B cell (primary cell): ENCODE results near the gene ATP11A. TPM values are rescaled to one million over a fixed set of nuclear protein-coding genes. Genes with fewer than 3 reads are reported as not detected.

ENCODE experiments used
- ATAC-seq: fragments of 200-7000 bp; cut with Tn5 transposase; one replicate; pipeline ENCODE4 v1.10.0; 2021; ENCODE audit warnings: low read depth, mild to moderate bottlenecking, moderate number of reproducible peaks, moderate library complexity
- CTCF ChIA-PET: fragments of 350-600 bp; sonication (Branson Sonifier 250); formaldehyde crosslinking; loops from one replicate; lab custom pipeline; 2021; ENCODE audit warnings: antibody characterized with exemption, inconsistent platforms; lab: Charles Lee
- POLR2A ChIA-PET: fragments of 350-600 bp; sonication (Branson Sonifier 250); formaldehyde crosslinking; loops from one replicate; lab custom pipeline; 2021; ENCODE audit warnings: antibody characterized with exemption; lab: Charles Lee
- DNase-seq: peaks from one replicate; pipeline ENCODE4 v3.0.0; 2013
- H2AFZ ChIP-seq: 2 replicates; pipeline ENCODE4 v1.6.1; 2012; ENCODE audit warnings: mild to moderate bottlenecking, low read depth, low read length; ENCODE audit not compliant: insufficient read depth, poor library complexity, severe bottlenecking
- H3K27ac ChIP-seq, 2 donors: 1 replicate in 1 of 2; 2 replicates in 1 of 2; pipeline ENCODE4 v1.5.1; 2012 to 2013; ENCODE audit warnings: low read length in 2 of 2, mild to moderate bottlenecking in 2 of 2, moderate library complexity in 1 of 2
- H3K27me3 ChIP-seq, 4 experiments: fragments of 200-600 bp in 1 of 4; sonication (generic) in 1 of 4; replicated peaks in 1 of 4; 1 replicate in 2 of 4; 2 replicates in 2 of 4; pipeline versions ENCODE4 v1.6.1 to v1.7.0; 2013 to 2016; ENCODE audit warnings: low read length in 3 of 4, mild to moderate bottlenecking in 2 of 4, mixed read lengths in 1 of 4, moderate library complexity in 1 of 4; ENCODE audit not compliant: insufficient read depth in 4 of 4, control insufficient read depth in 3 of 4; ENCODE audit errors: control extremely low read depth in 1 of 4
- H3K36me3 ChIP-seq, 2 experiments: replicated peaks in 1 of 2; 1 replicate in 1 of 2; 2 replicates in 1 of 2; pipeline versions ENCODE4 v1.6.1 to v1.7.1; 2013; ENCODE audit warnings: low read length in 1 of 2; ENCODE audit not compliant: insufficient read depth in 2 of 2, control insufficient read depth in 1 of 2; ENCODE audit errors: control extremely low read depth in 1 of 2, extremely low read depth in 1 of 2
- H3K4me1 ChIP-seq, 2 donors: fragments of 200-600 bp in 1 of 2; sonication (generic) in 1 of 2; 1 replicate in 1 of 2; 2 replicates in 1 of 2; pipeline versions ENCODE4 v1.5.1 to v1.6.1; 2013 to 2017; ENCODE audit warnings: low read length in 2 of 2; ENCODE audit not compliant: control insufficient read depth in 2 of 2, insufficient read depth in 2 of 2
- H3K4me2 ChIP-seq: replicated peaks from 2 replicates; pipeline ENCODE3; 2012; ENCODE audit warnings: mild to moderate bottlenecking, low read depth, low read length; ENCODE audit not compliant: poor library complexity, severe bottlenecking
- H3K4me3 ChIP-seq, 5 experiments: fragments of 200-600 bp in 1 of 5; sonication (generic) in 1 of 5; 1 replicate in 3 of 5; 2 replicates in 2 of 5; pipeline versions ENCODE4 v1.5.1 to v1.7.0; 2011 to 2016; ENCODE audit warnings: low read length in 4 of 5, mild to moderate bottlenecking in 4 of 5, low read depth in 2 of 5, control low read depth in 1 of 5, moderate library complexity in 1 of 5; ENCODE audit not compliant: insufficient read depth in 1 of 5; ENCODE audit errors: control extremely low read depth in 1 of 5, extremely low read depth in 1 of 5
- H3K79me2 ChIP-seq: fragments of 200-600 bp; sonication (generic); one replicate; pipeline ENCODE4 v1.6.0; 2016; ENCODE audit warnings: low read length; ENCODE audit not compliant: control insufficient read depth, insufficient read depth
- H3K9ac ChIP-seq: fragments of 200-600 bp; sonication (generic); 2 replicates; pipeline ENCODE4 v1.6.1; 2017; ENCODE audit warnings: mild to moderate bottlenecking, low read length, moderate library complexity
- H3K9me3 ChIP-seq, 3 donors: one replicate each; pipeline versions ENCODE4 v1.6.1 to v1.7.1; 2013; ENCODE audit warnings: low read length in 2 of 3; ENCODE audit not compliant: control insufficient read depth in 2 of 3, insufficient read depth in 1 of 3; ENCODE audit errors: control extremely low read depth in 1 of 3
- H4K20me1 ChIP-seq: 2 replicates; pipeline ENCODE4 v1.6.0; 2012; ENCODE audit warnings: mild to moderate bottlenecking, low read length; ENCODE audit not compliant: insufficient read depth, control insufficient read depth, poor library complexity, severe bottlenecking
- H3K27ac Mint-ChIP-seq: one replicate; pipeline ENCODE4 v1.8.0; 2021; ENCODE audit warnings: mixed read lengths
- H3K27me3 Mint-ChIP-seq: one replicate; pipeline ENCODE4 v1.8.0; 2021; ENCODE audit warnings: mixed read lengths
- H3K4me1 Mint-ChIP-seq: one replicate; pipeline ENCODE4 v1.8.0; 2021; ENCODE audit warnings: mixed read lengths
- H3K4me3 Mint-ChIP-seq: one replicate; pipeline ENCODE4 v1.8.0; 2021; ENCODE audit warnings: mixed read lengths
- H3K9me3 Mint-ChIP-seq: one replicate; pipeline ENCODE4 v1.8.0; 2022; ENCODE audit warnings: mixed read lengths; ENCODE audit not compliant: insufficient read depth
- EZH2 ChIP-seq: IDR thresholded peaks from 2 replicates; pipeline ENCODE4 v1.6.1; 2012; ENCODE audit warnings: borderline replicate concordance, low read depth, mild to moderate bottlenecking, moderate library complexity, low read length; ENCODE audit not compliant: insufficient read depth, poor library complexity, severe bottlenecking
- WGBS: methylation state at CpG from one replicate; pipeline ENCODE4 v1.1.5; 2013; ENCODE audit warnings: missing lambda C conversion rate; ENCODE audit not compliant: insufficient coverage; 5-methylcytosine and 5-hydroxymethylcytosine counted together
- intact Hi-C: fragments of 100-400 bp; cut with micrococcal nuclease; formaldehyde crosslinking; loops from one replicate; pipeline ENCODE4 v1.10.0; 2022
- polyA plus RNA-seq: library from polyadenylated mRNA; depleted of rRNA; stranded (reverse); fragments of >200 nt; gene quantifications from 2 replicates; pipeline ENCODE4 v1.2.3, GENCODE V29; 2012
- total RNA-seq, 2 donors: library from RNA; stranded (reverse); fragments of 120-200 nt in 1 of 2; gene quantifications; 1 replicate in 1 of 2; 2 replicates in 1 of 2; pipeline versions ENCODE4 v1.2.3 to v1.2.4, GENCODE V29; 2013 to 2022
- TF ChIP-seq, protein P1 (sequence below): fragments of 200-600 bp; IDR thresholded peaks from one replicate; pipeline ENCODE4 v1.8.0; 2022; ENCODE audit warnings: antibody characterized with exemption, mild to moderate bottlenecking

ATP11A gene
- total and polyA plus RNA-seq, 2 donors (not counting 1 experiment from before 2014, with no cell fraction given): 36.9 to 60.3 TPM

DNA sequence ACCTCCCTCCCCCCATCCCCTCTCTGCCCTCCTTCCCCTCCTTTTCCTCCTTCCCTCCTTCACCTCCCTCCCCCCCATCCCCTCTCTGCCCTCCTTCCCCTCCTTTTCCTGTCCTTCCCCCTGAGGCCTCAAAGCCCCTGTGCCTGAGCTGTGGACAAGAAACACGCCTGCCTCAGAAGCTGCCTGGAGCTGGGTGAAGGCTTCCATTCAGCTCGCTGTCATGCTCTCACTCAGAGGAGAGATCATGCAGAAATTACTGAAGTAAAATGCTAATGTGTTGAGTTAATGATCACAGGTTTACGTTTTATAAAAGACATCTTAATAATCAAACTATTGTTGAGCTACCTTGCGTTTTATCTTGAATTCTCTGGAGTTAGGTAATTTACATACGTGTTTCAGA lies 114.5 kb downstream of the ATP11A start:
- Histone ChIP-seq H2AFZ (no peak overlapping the region), H3K4me2 (no peak overlapping the region), H4K20me1 (no peaks in the 10 kb centered on the region), H3K9me3 (peaks cover 0 to 2% (median 0%) of the 10 kb centered on the region in 3 donors), H3K4me1 (no peaks in the 10 kb centered on the region), H3K27ac (no peak overlapping the region), H3K27me3 (no peaks in the 10 kb centered on the region), H3K36me3 (no peaks in the 10 kb centered on the region), H3K9ac (no peak overlapping the region), H3K79me2 (no peaks in the 10 kb centered on the region), H3K4me3 (no peak overlapping the region)
- Mint-ChIP-seq H3K9me3 (no peaks in the 10 kb centered on the region), H3K4me3 (no peak overlapping the region), H3K27ac (peak overlapping the region; percentile 20), H3K27me3 (no peaks in the 10 kb centered on the region), H3K4me1 (peaks cover 22% of the 10 kb centered on the region)
- no CpG with 5 or more reads among the region's 5 CpGs for WGBS
- POLR2A ChIA-PET: no interaction called here
- CTCF ChIA-PET: no interaction called here
- DNase-seq (no peak), ATAC-seq (no peak)
- TF ChIP-seq, protein P1, sequence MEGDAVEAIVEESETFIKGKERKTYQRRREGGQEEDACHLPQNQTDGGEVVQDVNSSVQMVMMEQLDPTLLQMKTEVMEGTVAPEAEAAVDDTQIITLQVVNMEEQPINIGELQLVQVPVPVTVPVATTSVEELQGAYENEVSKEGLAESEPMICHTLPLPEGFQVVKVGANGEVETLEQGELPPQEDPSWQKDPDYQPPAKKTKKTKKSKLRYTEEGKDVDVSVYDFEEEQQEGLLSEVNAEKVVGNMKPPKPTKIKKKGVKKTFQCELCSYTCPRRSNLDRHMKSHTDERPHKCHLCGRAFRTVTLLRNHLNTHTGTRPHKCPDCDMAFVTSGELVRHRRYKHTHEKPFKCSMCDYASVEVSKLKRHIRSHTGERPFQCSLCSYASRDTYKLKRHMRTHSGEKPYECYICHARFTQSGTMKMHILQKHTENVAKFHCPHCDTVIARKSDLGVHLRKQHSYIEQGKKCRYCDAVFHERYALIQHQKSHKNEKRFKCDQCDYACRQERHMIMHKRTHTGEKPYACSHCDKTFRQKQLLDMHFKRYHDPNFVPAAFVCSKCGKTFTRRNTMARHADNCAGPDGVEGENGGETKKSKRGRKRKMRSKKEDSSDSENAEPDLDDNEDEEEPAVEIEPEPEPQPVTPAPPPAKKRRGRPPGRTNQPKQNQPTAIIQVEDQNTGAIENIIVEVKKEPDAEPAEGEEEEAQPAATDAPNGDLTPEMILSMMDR: no peak
- no peak for TF ChIP-seq EZH2
- intact Hi-C loops: no loop called here

DNA sequence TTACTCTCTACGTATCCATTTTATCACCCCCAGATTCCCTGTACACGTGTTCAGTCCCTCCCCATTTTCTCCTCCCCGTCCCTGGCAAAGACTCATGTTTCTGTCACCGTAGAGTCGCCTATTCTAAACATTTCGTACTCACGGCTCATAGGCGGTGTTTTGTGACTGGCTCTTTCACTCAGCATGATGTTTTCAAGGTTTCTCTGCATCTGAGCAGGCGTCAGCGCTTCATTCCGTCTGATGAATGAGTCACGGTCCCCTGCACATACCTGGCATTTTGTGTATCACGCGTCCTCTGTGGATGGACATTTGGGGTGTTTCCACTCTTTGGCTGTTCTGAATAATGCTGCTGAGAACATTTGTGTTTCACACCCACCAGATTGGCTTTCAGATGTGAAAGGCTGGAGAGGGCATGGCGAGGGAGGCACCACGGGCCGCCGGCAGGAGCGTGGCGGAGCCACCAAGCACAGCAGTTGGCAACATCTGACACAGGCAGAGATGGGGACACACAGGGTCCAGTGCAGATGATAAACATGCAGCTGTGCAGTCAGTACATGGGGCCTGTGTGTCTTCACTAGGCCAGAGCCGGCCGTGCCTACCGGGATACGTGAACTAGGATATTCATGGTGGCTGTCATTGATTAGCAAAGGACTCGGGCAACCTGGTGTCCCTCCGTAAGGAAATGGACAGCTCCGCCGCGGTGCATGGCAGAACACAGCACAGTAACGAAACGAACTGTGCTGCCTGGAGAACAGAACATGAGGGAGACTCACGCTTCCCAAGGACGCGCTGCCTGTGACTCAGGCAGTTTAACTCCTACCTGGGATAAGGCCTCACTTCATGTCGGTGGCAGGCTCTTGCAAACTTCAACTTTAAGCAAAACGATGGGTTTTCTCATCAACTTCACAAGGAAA lies 117.2 kb downstream of the ATP11A start:
- peaks cover 15% of the 10 kb centered on the region for H3K4me1 Mint-ChIP-seq
- intact Hi-C loops: no loop called here
- ChIA-PET CTCF (no interaction called here), POLR2A (no interaction called here)
- H3K4me1 ChIP-seq: no peaks in the 10 kb centered on the region
- H3K27ac ChIP-seq: no peak overlapping the region
- H3K27me3 Mint-ChIP-seq: no peaks in the 10 kb centered on the region
- H3K9me3 Mint-ChIP-seq: no peaks in the 10 kb centered on the region
- 98% methylated on average over 33 of the region's 36 CpGs for WGBS
- no peaks in the 10 kb centered on the region for H3K9me3 ChIP-seq
- no peak overlapping the region for H2AFZ ChIP-seq
- no peak for ATAC-seq
- no peak overlapping the region for H3K4me3 Mint-ChIP-seq
- H3K4me2 ChIP-seq: no peak overlapping the region
- H3K27me3 ChIP-seq: no peaks in the 10 kb centered on the region
- TF ChIP-seq, protein P1: no peak
- no peak for TF ChIP-seq EZH2
- no peak overlapping the region for H3K27ac Mint-ChIP-seq
- H3K9ac ChIP-seq: no peak overlapping the region
- H3K36me3 ChIP-seq: peaks cover 0 to 8% of the 10 kb centered on the region in 2 experiments
- H3K79me2 ChIP-seq: no peaks in the 10 kb centered on the region
- H4K20me1 ChIP-seq: no peaks in the 10 kb centered on the region
- no peak for DNase-seq
- no peak overlapping the region for H3K4me3 ChIP-seq
